Neural cell (in vitro differentiated cells): ENCODE data around the gene PTP4A2.

Source experiments
- EP300 ChIP-seq: fragments of 450-650 bp; conservative IDR thresholded peaks from 2 replicates; pipeline ENCODE4 v1.6.1; 2014; ENCODE audit warnings: antibody characterized with exemption, mild to moderate bottlenecking, moderate library complexity; ENCODE audit not compliant: poor library complexity, severe bottlenecking
- EZH2 ChIP-seq: fragments of 200-600, 300-800 bp; shearing (Covaris generic), sonication (generic); IDR thresholded peaks from 2 replicates; pipeline ENCODE4 v1.6.1; 2014; ENCODE audit warnings: antibody characterized with exemption, low read length, borderline replicate concordance, mild to moderate bottlenecking; ENCODE audit not compliant: insufficient read depth, poor library complexity, severe bottlenecking
- MXI1 ChIP-seq: fragments of 450-650 bp; conservative IDR thresholded peaks from 2 replicates; pipeline ENCODE4 v1.6.1; 2014; ENCODE audit warnings: antibody characterized with exemption, mild to moderate bottlenecking; ENCODE audit not compliant: poor library complexity, severe bottlenecking
- POLR2AphosphoS5 ChIP-seq: IDR thresholded peaks from 2 replicates; pipeline ENCODE4 v1.6.1; 2012
- RAD21 ChIP-seq: fragments of 450-650 bp; conservative IDR thresholded peaks from 2 replicates; pipeline ENCODE4 v1.6.1; 2014; ENCODE audit warnings: antibody characterized with exemption, mild to moderate bottlenecking, moderate library complexity
- SMC3 ChIP-seq: fragments of 450-650 bp; conservative IDR thresholded peaks from 2 replicates; pipeline ENCODE4 v1.6.1; 2014; ENCODE audit warnings: antibody characterized with exemption, mild to moderate bottlenecking, moderate library complexity; ENCODE audit not compliant: poor library complexity
- TAF1 ChIP-seq: IDR thresholded peaks from 2 replicates; pipeline ENCODE4 v1.6.1; 2012; ENCODE audit warnings: low read depth
- TF ChIP-seq, protein P1 (sequence below): IDR thresholded peaks from 2 replicates; pipeline ENCODE4 v1.6.1; 2012; ENCODE audit warnings: borderline replicate concordance
- TF ChIP-seq, protein P2 (sequence below): fragments of 450-650 bp; IDR thresholded peaks from 2 replicates; pipeline ENCODE4 v1.5.1; 2014; ENCODE audit warnings: antibody characterized with exemption, mild to moderate bottlenecking, moderate library complexity; ENCODE audit not compliant: poor library complexity, severe bottlenecking

DNA sequence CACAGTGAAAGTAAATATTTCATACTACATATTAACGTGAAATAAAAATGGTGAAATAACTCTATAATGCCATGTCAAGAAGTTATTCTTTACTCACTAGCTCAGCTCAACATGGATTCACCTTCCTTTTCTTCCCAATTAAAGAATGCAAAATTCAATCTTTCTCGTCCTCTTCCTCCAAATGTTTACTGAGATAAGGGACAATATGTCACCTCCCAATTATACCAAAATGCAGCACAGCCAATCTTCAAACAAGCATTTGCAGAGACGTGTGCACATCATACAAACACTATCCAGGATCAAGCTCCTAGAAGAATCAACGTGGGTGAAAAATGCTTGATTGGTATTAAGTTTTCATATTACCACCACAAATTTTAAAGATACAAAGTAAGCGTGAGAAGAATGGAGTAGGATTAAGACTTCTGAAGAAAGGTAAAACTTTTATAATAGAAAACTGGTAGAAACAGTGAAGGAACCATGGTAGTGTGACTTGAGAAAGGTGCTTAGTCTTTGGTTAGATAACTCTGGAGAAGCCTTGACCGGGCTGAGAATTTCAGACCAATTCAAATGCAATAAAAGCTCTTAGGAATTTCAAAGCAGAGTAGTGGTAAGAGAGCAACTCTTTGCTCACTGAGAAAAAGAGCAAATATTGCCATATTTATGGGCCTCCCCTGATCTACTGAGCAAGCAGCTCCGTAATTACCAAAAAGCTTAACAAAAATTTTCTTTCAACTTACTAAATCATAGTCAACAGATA is 7.2 kb downstream of the PTP4A2 start:
- TF ChIP-seq POLR2AphosphoS5 (no peak), EZH2 (no peak), EP300 (no peak), RAD21 (no peak), TAF1 (no peak), MXI1 (no peak), SMC3 (no peak)
- TF ChIP-seq, protein P1, sequence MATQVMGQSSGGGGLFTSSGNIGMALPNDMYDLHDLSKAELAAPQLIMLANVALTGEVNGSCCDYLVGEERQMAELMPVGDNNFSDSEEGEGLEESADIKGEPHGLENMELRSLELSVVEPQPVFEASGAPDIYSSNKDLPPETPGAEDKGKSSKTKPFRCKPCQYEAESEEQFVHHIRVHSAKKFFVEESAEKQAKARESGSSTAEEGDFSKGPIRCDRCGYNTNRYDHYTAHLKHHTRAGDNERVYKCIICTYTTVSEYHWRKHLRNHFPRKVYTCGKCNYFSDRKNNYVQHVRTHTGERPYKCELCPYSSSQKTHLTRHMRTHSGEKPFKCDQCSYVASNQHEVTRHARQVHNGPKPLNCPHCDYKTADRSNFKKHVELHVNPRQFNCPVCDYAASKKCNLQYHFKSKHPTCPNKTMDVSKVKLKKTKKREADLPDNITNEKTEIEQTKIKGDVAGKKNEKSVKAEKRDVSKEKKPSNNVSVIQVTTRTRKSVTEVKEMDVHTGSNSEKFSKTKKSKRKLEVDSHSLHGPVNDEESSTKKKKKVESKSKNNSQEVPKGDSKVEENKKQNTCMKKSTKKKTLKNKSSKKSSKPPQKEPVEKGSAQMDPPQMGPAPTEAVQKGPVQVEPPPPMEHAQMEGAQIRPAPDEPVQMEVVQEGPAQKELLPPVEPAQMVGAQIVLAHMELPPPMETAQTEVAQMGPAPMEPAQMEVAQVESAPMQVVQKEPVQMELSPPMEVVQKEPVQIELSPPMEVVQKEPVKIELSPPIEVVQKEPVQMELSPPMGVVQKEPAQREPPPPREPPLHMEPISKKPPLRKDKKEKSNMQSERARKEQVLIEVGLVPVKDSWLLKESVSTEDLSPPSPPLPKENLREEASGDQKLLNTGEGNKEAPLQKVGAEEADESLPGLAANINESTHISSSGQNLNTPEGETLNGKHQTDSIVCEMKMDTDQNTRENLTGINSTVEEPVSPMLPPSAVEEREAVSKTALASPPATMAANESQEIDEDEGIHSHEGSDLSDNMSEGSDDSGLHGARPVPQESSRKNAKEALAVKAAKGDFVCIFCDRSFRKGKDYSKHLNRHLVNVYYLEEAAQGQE = no peak
- TF ChIP-seq, protein P2, sequence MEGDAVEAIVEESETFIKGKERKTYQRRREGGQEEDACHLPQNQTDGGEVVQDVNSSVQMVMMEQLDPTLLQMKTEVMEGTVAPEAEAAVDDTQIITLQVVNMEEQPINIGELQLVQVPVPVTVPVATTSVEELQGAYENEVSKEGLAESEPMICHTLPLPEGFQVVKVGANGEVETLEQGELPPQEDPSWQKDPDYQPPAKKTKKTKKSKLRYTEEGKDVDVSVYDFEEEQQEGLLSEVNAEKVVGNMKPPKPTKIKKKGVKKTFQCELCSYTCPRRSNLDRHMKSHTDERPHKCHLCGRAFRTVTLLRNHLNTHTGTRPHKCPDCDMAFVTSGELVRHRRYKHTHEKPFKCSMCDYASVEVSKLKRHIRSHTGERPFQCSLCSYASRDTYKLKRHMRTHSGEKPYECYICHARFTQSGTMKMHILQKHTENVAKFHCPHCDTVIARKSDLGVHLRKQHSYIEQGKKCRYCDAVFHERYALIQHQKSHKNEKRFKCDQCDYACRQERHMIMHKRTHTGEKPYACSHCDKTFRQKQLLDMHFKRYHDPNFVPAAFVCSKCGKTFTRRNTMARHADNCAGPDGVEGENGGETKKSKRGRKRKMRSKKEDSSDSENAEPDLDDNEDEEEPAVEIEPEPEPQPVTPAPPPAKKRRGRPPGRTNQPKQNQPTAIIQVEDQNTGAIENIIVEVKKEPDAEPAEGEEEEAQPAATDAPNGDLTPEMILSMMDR = no peak
